C4-2B (cell line): ENCODE measurements around the gene SLC9A9.

Experiments used
- CTCF ChIP-seq: fragments of 450-650 bp; conservative IDR thresholded peaks from 2 replicates; pipeline ENCODE4 v1.5.1; 2017; ENCODE audit warnings: mild to moderate bottlenecking
- ZFX ChIP-seq: fragments of 450-650 bp; IDR thresholded peaks from 2 replicates; pipeline ENCODE4 v1.6.1; 2017

GRCh38 chr3:143731776-143732175 lies 116.5 kb downstream of the SLC9A9 start:
- TF ChIP-seq CTCF: no peak
- no peak for TF ChIP-seq ZFX
